ENCODE data around the gene EIF4E2.
"Not testable (repeated sequence)": the region's sequence is repeated elsewhere in the genome, so short reads cannot be mapped to it uniquely, and the experiment has no call there.

The EIF4E2 gene

GRCh38 chr2:232570481-232570880 lies 20.0 kb downstream of the EIF4E2 start:
- ATAC-seq, result not testable (repeated sequence)

- ATAC-seq, result no peak
Measured at GRCh38 chr2:232571026-232571474, 20.6 kb downstream of the EIF4E2 start.

- ATAC-seq, result no peak
Measured at GRCh38 chr2:232573042-232573441, 22.6 kb downstream of the EIF4E2 start.

- ATAC-seq, result no peak
Measured at GRCh38 chr2:232573771-232574435, 23.4 kb downstream of the EIF4E2 start.

GRCh38 chr2:232574674-232575403 lies 24.4 kb downstream of the EIF4E2 start:
- no peak for ATAC-seq

GRCh38 chr2:232575404-232575746 lies 24.9 kb downstream of the EIF4E2 start:
- no peak for ATAC-seq

- no peak for ATAC-seq
Measured at GRCh38 chr2:232576995-232577394, 26.5 kb downstream of the EIF4E2 start.

GRCh38 chr2:232577841-232578240 lies 27.4 kb downstream of the EIF4E2 start:
- ATAC-seq, result no peak

- ATAC-seq, result no peak
Measured at GRCh38 chr2:232578626-232579025, 28.1 kb downstream of the EIF4E2 start.

- no peak for ATAC-seq
Measured at GRCh38 chr2:232580648-232580981, 30.1 kb downstream of the EIF4E2 start.

GRCh38 chr2:232581725-232582124 lies 31.2 kb downstream of the EIF4E2 start:
- ATAC-seq, result no peak

GRCh38 chr2:232584238-232584637 lies 33.7 kb downstream of the EIF4E2 start:
- ATAC-seq, result no peak

- no peak for ATAC-seq
Measured at GRCh38 chr2:232586943-232587505, 36.5 kb downstream of the EIF4E2 start.

- ATAC-seq, result no peak
Measured at GRCh38 chr2:232587512-232587911, 37.0 kb downstream of the EIF4E2 start.

- no peak for ATAC-seq
Measured at GRCh38 chr2:232588031-232588430, 37.5 kb downstream of the EIF4E2 start.

GRCh38 chr2:232588680-232589585 lies 38.4 kb downstream of the EIF4E2 start:
- no peak for ATAC-seq

GRCh38 chr2:232592772-232593395 lies 42.4 kb downstream of the EIF4E2 start:
- ATAC-seq, result no peak

GRCh38 chr2:232593982-232594381 lies 43.5 kb downstream of the EIF4E2 start:
- ATAC-seq, result no peak

- ATAC-seq, result no peak
Measured at GRCh38 chr2:232597362-232598079, 47.0 kb downstream of the EIF4E2 start.

GRCh38 chr2:232598293-232598692 lies 47.8 kb downstream of the EIF4E2 start:
- no peak for ATAC-seq

- no peak for ATAC-seq
Measured at GRCh38 chr2:232600053-232600773, 49.7 kb downstream of the EIF4E2 start.

Data from activated CD4-positive, CD25-positive, alpha-beta regulatory T cell treated with anti-CD3 and anti-CD28 coated beads, Interleukin-2, amount 50 U/mL, for 24 hours (primary cell).